GM18861 (cell line): Measurements from ENCODE around the gene CRIP2.

Experiments
- ATAC-seq: cut with Tn5 transposase; IDR thresholded peaks from one replicate; pipeline ENCODE4 v1.9.1; 2021; ENCODE audit not compliant: unreplicated experiment

CRIP2 gene

GRCh38 chr14:105476097-105476830 lies 1.6 kb downstream of the CRIP2 start:
- no peak for ATAC-seq

- ATAC-seq = no peak
Measured at GRCh38 chr14:105476831-105477659, 2.4 kb downstream of the CRIP2 start.

GRCh38 chr14:105477660-105478397 lies 3.2 kb downstream of the CRIP2 start:
- ATAC-seq = no peak

- no peak for ATAC-seq
Measured at GRCh38 chr14:105478398-105479251, 4.0 kb downstream of the CRIP2 start.

- no peak for ATAC-seq
Measured at GRCh38 chr14:105479431-105480158, 5.0 kb downstream of the CRIP2 start.

- ATAC-seq = no peak
Measured at GRCh38 chr14:105480199-105480746, 5.7 kb downstream of the CRIP2 start.

GRCh38 chr14:105480807-105481801 lies 6.5 kb downstream of the CRIP2 start:
- peak; percentile 40 for ATAC-seq

- peak; percentile 58 for ATAC-seq
Measured at GRCh38 chr14:105481886-105482457, 7.4 kb downstream of the CRIP2 start.

GRCh38 chr14:105482486-105483110 lies 8.0 kb downstream of the CRIP2 start:
- no peak for ATAC-seq

- ATAC-seq = no peak
Measured at GRCh38 chr14:105483300-105484068, 8.9 kb downstream of the CRIP2 start.

GRCh38 chr14:105484069-105484996 lies 9.7 kb downstream of the CRIP2 start:
- ATAC-seq = no peak

GRCh38 chr14:105484997-105485393 lies 10.4 kb downstream of the CRIP2 start:
- no peak for ATAC-seq

- no peak for ATAC-seq
Measured at GRCh38 chr14:105485739-105486162, 11.1 kb downstream of the CRIP2 start.

- no peak for ATAC-seq
Measured at GRCh38 chr14:105486163-105486973, 11.7 kb downstream of the CRIP2 start, which contains the start of gene CRIP1. CRIP1 (plus strand) TSS chr14:105486886; CDS start chr14:105487260, 374 bp downstream.

GRCh38 chr14:105486974-105487448 lies 12.4 kb downstream of the CRIP2 start:
- no peak for ATAC-seq
